Activated CD4-positive, alpha-beta memory T cell treated with anti-CD3 and anti-CD28 coated beads for 36 hours (primary cell): ENCODE results near the gene TMEM120B. TPM values are rescaled to one million over a fixed set of nuclear protein-coding genes. Genes with fewer than 3 reads are reported as not detected.

Source experiments
- CTCF ChIA-PET: fragments of 350-600 bp; sonication (Branson Sonifier 250); formaldehyde crosslinking; loops from one replicate; lab custom pipeline; 2021; ENCODE audit warnings: antibody characterized with exemption, inconsistent platforms; lab: Charles Lee
- POLR2A ChIA-PET: fragments of 350-600 bp; sonication (Branson Sonifier 250); formaldehyde crosslinking; loops from one replicate; lab custom pipeline; 2021; ENCODE audit warnings: antibody characterized with exemption; lab: Charles Lee
- DNase-seq: peaks from one replicate; pipeline ENCODE4 v3.0.0-alpha.2; 2020
- H3K27ac Mint-ChIP-seq: one replicate; pipeline ENCODE4 v1.8.0; 2021; ENCODE audit warnings: mixed read lengths
- H3K27me3 Mint-ChIP-seq: one replicate; pipeline ENCODE4 v1.8.0; 2021; ENCODE audit warnings: mixed read lengths
- H3K36me3 Mint-ChIP-seq: one replicate; pipeline ENCODE4 v1.8.0; 2021; ENCODE audit warnings: mixed read lengths
- H3K4me1 Mint-ChIP-seq: one replicate; pipeline ENCODE4 v1.8.0; 2021; ENCODE audit warnings: low read depth, mixed read lengths
- H3K4me3 Mint-ChIP-seq: one replicate; pipeline ENCODE4 v1.8.0; 2021; ENCODE audit warnings: mild to moderate bottlenecking, mixed read lengths
- H3K9me3 Mint-ChIP-seq: one replicate; pipeline ENCODE4 v1.8.0; 2021; ENCODE audit warnings: mixed read lengths
- intact Hi-C: fragments of 100-400 bp; cut with micrococcal nuclease; formaldehyde crosslinking; loops from one replicate; pipeline ENCODE4 v1.15.1; 2023
- total RNA-seq, 2 experiments: library from RNA; stranded (reverse); gene quantifications; one replicate each; pipeline ENCODE4 v1.2.3, GENCODE V29; 2021

TMEM120B gene
- total RNA-seq, 2 experiments from 2014 or later, result 8.8 to 9.5 TPM

- intact Hi-C loops, result no loop called here
- DNase-seq, result peak; percentile 82
- CTCF ChIA-PET, result interaction anchor here (1.5 to 18.5 kb wide), 6 partner anchors 6 to 87 kb away, joined by 4 to 856 read pairs (median 14); partner anchors contain the start of genes PSMD9, RHOF and SETD1B
- H3K27me3 Mint-ChIP-seq, result no peaks in the 10 kb centered on the region
- H3K4me1 Mint-ChIP-seq, result peaks cover 25% of the 10 kb centered on the region
- H3K4me3 Mint-ChIP-seq, result peak overlapping the region; percentile 91
- H3K36me3 Mint-ChIP-seq, result peaks cover 40% of the 10 kb centered on the region
- no peaks in the 10 kb centered on the region for H3K9me3 Mint-ChIP-seq
- POLR2A ChIA-PET, result interaction anchor here (0.6 to 7.7 kb wide), 11 partner anchors 7 to 1509 kb away, joined by 3 to 86 read pairs (median 7); partner anchors contain the start of genes PSMD9, RHOF and RNU4-2
- H3K27ac Mint-ChIP-seq, result peak overlapping the region; percentile 99
These were observed 88.4 kb downstream of the TMEM120B start for GRCh38 chr12:121800694-121801594.

- peak; percentile 67 for DNase-seq
- H3K36me3 Mint-ChIP-seq, result peaks cover 45% of the 10 kb centered on the region
- CTCF ChIA-PET, result interaction anchor here (1.1 to 18.5 kb wide), 7 partner anchors 7 to 322 kb away, joined by 3 to 856 read pairs (median 11); partner anchors contain the start of genes PSMD9, RHOF and SETD1B
These were observed 89.3 kb downstream of the TMEM120B start for GRCh38 chr12:121801595-121802484.

GRCh38 chr12:121802485-121802842, 89.9 kb downstream of the TMEM120B start:
- Mint-ChIP-seq H3K9me3 (no peaks in the 10 kb centered on the region), H3K4me3 (peak overlapping the region; percentile 91), H3K27ac (peak overlapping the region; percentile 99), H3K4me1 (peaks cover 32% of the 10 kb centered on the region), H3K36me3 (peaks cover 43% of the 10 kb centered on the region), H3K27me3 (no peaks in the 10 kb centered on the region)
- intact Hi-C loops, result loop anchor here (1.0 kb wide), 1 partner anchor 8 kb away; no protein-coding TSS in a partner anchor
- CTCF ChIA-PET, result interaction anchor here (1.1 to 18.5 kb wide), 6 partner anchors 7 to 323 kb away, joined by 3 to 856 read pairs (median 14); partner anchors contain the start of genes PSMD9, RHOF and SETD1B
- DNase-seq, result no peak
- POLR2A ChIA-PET, result interaction anchor here (0.9 to 4.2 kb wide), 10 partner anchors 9 to 266 kb away, joined by 3 to 41 read pairs (median 4); partner anchors contain the start of genes RHOF and TMEM120B

More at GRCh38 chr12:121801595-121802484, 89.3 kb downstream of the TMEM120B start:
- intact Hi-C loops, result loop anchor here (1.0 kb wide), 1 partner anchor 8 kb away; no protein-coding TSS in a partner anchor
- Mint-ChIP-seq H3K27me3 (no peaks in the 10 kb centered on the region), H3K27ac (peak overlapping the region; percentile 99), H3K9me3 (no peaks in the 10 kb centered on the region), H3K4me1 (peaks cover 31% of the 10 kb centered on the region), H3K4me3 (peak overlapping the region; percentile 91)
- POLR2A ChIA-PET, result interaction anchor here (0.7 to 4.2 kb wide), 10 partner anchors 8 to 1510 kb away, joined by 3 to 41 read pairs (median 4); partner anchors contain the start of genes RHOF, RNU4-2 and ZCCHC8

DNA sequence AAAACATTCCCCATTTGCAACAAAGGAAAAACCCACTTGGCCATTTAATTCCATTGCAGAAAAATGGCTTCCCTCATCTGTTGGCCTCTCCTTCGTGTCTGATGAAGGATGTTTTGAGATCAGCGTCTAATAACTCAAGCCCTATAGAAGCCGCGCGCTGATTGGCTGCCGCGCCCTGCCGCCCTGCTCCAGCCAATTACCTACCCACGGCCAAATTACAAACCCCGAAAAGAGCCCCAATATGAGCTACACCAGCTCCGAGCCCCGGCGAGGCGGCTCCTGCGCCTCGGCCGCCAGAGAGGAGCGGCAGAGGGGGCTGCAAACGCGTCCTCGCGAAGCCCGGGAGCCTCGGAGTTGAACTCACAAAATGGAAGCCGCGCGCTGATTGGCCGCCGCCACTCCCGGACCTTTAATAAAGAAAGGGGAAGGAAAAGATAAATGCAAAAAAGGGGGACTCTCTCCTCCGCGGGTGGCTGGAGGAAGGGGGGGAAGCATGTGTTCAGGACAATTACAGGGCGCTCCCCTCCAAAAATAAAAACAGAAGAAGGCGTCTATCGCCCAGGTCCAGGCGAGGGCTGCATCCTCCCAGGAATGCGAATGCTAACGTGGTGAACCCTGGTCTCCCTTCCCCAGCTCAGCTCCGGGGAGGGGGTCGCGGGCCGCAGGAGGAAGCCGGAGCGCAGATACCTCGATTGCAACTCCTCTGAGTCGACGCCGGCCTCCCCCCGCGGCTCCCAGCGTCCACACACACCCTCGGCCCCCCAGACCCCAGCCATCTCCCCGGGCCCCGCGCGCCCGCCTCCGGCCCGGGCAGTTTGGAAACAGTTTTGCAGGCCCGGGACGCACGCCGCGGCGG, 90.5 kb downstream of the TMEM120B start:
- CTCF ChIA-PET, result interaction anchor here (0.6 to 18.5 kb wide), 7 partner anchors 6 to 324 kb away, joined by 3 to 856 read pairs (median 11); partner anchors contain the start of genes PSMD9, RHOF and SETD1B
- DNase-seq, result peak; percentile 93
- peak overlapping the region; percentile 91 for H3K4me3 Mint-ChIP-seq
- POLR2A ChIA-PET, result interaction anchor here (0.5 to 4.2 kb wide), 10 partner anchors 8 to 266 kb away, joined by 3 to 41 read pairs (median 4); partner anchors contain the start of genes RHOF and TMEM120B
- peaks cover 29% of the 10 kb centered on the region for H3K4me1 Mint-ChIP-seq
- H3K36me3 Mint-ChIP-seq, result peaks cover 41% of the 10 kb centered on the region
- H3K27me3 Mint-ChIP-seq, result no peaks in the 10 kb centered on the region
- intact Hi-C loops, result loop anchor here (1.0 kb wide), 2 partner anchors 9 to 85 kb away; partner anchors contain the start of gene PSMD9
- peak overlapping the region; percentile 99 for H3K27ac Mint-ChIP-seq
- no peaks in the 10 kb centered on the region for H3K9me3 Mint-ChIP-seq

GRCh38 chr12:121803861-121804416, 91.4 kb downstream of the TMEM120B start, which contains the start of gene SETD1B:
Gene SETD1B, plus strand, starts transcription at chr12:121804009. Its CDS starts 729 bp downstream, at chr12:121804738.
- peak; percentile 71 for DNase-seq
- H3K4me1 Mint-ChIP-seq, result peaks cover 21% of the 10 kb centered on the region
- peak within 1 kb of the TSS; percentile 96 for H3K4me3 Mint-ChIP-seq
- ChIA-PET POLR2A (interaction anchor here (0.5 to 4.2 kb wide), 8 partner anchors 8 to 676 kb away, joined by 3 to 41 read pairs (median 3); partner anchors contain the start of genes RHOF and TMEM120B), CTCF (interaction anchor here (0.6 to 18.5 kb wide), 3 partner anchors 5 to 87 kb away, joined by 3 to 856 read pairs (median 856); partner anchors contain the start of genes RHOF and SETD1B)
- intact Hi-C loops, result loop anchor here (1.0 kb wide), 1 partner anchor 84 kb away; the partner anchor contains the start of gene PSMD9
- no peaks in the 10 kb centered on the region for H3K9me3 Mint-ChIP-seq
- H3K36me3 Mint-ChIP-seq, result peaks cover 39% of the 10 kb centered on the region
- H3K27me3 Mint-ChIP-seq, result no peaks in the 10 kb centered on the region
- peak within 1 kb of the TSS; percentile 99 for H3K27ac Mint-ChIP-seq

GRCh38 chr12:121804417-121805111, 92.0 kb downstream of the TMEM120B start:
- no peaks in the 10 kb centered on the region for H3K9me3 Mint-ChIP-seq
- H3K27me3 Mint-ChIP-seq, result no peaks in the 10 kb centered on the region
- H3K4me1 Mint-ChIP-seq, result peaks cover 19% of the 10 kb centered on the region
- peak overlapping the region; percentile 96 for H3K4me3 Mint-ChIP-seq
- ChIA-PET POLR2A (interaction anchor here (0.7 to 4.2 kb wide), 6 partner anchors 7 to 677 kb away, joined by 3 to 41 read pairs (median 3); partner anchors contain the start of genes RHOF and TMEM120B), CTCF (interaction anchor here (17.6 kb wide), 1 partner anchor 10 kb away, joined by 856 read pairs; the partner anchor contains the start of genes RHOF and SETD1B)
- peak; percentile 69 for DNase-seq
- intact Hi-C loops, result no loop called here
- peak overlapping the region; percentile 97 for H3K27ac Mint-ChIP-seq
- peaks cover 42% of the 10 kb centered on the region for H3K36me3 Mint-ChIP-seq

DNA sequence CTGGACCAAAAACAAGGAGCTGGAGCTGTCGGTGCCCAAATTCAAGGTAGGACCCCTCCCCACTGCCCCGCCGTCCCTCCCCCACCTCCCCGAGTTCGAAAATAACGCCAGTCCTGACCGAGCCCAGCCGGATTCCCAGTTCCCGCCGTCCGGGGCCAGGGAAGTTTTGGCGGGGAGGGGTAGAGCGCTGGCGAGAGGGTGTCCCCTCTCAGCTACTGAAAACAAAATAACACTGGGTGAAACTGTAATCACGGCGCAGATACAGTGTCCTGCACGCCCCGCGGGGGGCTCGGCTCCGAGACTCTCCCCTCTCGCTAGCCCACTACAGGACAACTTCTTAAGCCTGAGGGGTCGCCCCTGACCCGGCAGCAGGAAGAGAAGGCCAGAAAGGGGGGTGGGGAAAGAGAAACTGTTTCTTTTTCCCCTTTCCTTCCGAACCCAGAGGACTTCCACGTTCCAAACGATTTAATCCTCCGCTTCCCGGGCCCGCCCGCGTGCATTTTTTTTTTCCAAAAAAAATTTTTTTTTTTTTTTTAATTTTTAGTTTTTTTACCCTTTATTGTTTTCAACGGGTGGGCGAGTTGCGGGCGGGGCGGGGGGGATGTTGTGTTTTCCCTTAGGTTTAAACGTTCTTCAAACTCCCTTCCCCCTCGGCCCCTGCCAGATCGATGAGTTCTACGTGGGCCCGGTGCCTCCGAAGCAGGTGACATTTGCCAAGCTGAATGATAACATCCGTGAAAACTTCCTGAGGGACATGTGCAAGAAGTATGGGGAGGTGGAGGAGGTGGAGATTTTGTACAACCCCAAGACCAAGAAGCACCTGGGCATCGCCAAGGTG, 92.8 kb downstream of the TMEM120B start:
- CTCF ChIA-PET, result interaction anchor here (7.2 to 17.6 kb wide), 2 partner anchors 11 to 83 kb away, joined by 46 to 856 read pairs; partner anchors contain the start of genes PSMD9, RHOF and SETD1B
- Mint-ChIP-seq H3K27me3 (no peaks in the 10 kb centered on the region), H3K9me3 (no peaks in the 10 kb centered on the region), H3K4me1 (peaks cover 23% of the 10 kb centered on the region), H3K4me3 (peak overlapping the region; percentile 96), H3K36me3 (peaks cover 44% of the 10 kb centered on the region), H3K27ac (peak overlapping the region; percentile 97)
- intact Hi-C loops, result no loop called here
- no peak for DNase-seq
- POLR2A ChIA-PET, result interaction anchor here (1.0 to 4.2 kb wide), 6 partner anchors 8 to 93 kb away, joined by 3 to 41 read pairs (median 6); partner anchors contain the start of genes PSMD9, RHOF and TMEM120B

- Mint-ChIP-seq H3K36me3 (peaks cover 44% of the 10 kb centered on the region), H3K4me1 (peaks cover 28% of the 10 kb centered on the region), H3K9me3 (no peaks in the 10 kb centered on the region), H3K4me3 (peak overlapping the region; percentile 96), H3K27ac (peak overlapping the region; percentile 74), H3K27me3 (no peaks in the 10 kb centered on the region)
- no peak for DNase-seq
- ChIA-PET POLR2A (interaction anchor here (1.0 to 2.3 kb wide), 4 partner anchors 9 to 83 kb away, joined by 6 to 15 read pairs (median 6); partner anchors contain the start of genes PSMD9 and RHOF), CTCF (interaction anchor here (7.2 to 17.6 kb wide), 2 partner anchors 12 to 82 kb away, joined by 46 to 856 read pairs; partner anchors contain the start of genes PSMD9, RHOF and SETD1B)
- intact Hi-C loops, result no loop called here
These were observed 93.5 kb downstream of the TMEM120B start for GRCh38 chr12:121806009-121806545.
